Mucosa of rectum (tissue), 2 donors: ENCODE data around the gene CRY1.
"Not testable (repeated sequence)": the region's sequence is repeated elsewhere in the genome, so short reads cannot be mapped to it uniquely, and the experiment has no call there.

ENCODE experiments used
- H3K27ac ChIP-seq, 2 donors: one replicate each; pipeline ENCODE4 v1.7.0; 2013; ENCODE audit warnings: inconsistent platforms in 2 of 2, low read depth in 2 of 2, low read length in 2 of 2
- H3K27me3 ChIP-seq, 2 donors: one replicate each; pipeline ENCODE4 v1.7.0; 2013; ENCODE audit warnings: low read length in 2 of 2; ENCODE audit not compliant: control insufficient read depth in 2 of 2, insufficient read depth in 2 of 2
- H3K36me3 ChIP-seq, 2 donors: one replicate each; pipeline ENCODE4 v1.7.0; 2013; ENCODE audit warnings: low read length in 2 of 2; ENCODE audit not compliant: control insufficient read depth in 2 of 2, insufficient read depth in 2 of 2
- H3K4me1 ChIP-seq, 2 donors: one replicate each; pipeline ENCODE4 v1.7.0; 2013; ENCODE audit warnings: low read length in 2 of 2, mild to moderate bottlenecking in 1 of 2; ENCODE audit not compliant: control insufficient read depth in 2 of 2, insufficient read depth in 2 of 2
- H3K4me3 ChIP-seq, 2 donors: one replicate each; pipeline ENCODE4 v1.7.0; 2013; ENCODE audit warnings: low read length in 2 of 2
- H3K9ac ChIP-seq, 2 donors: one replicate each; pipeline ENCODE4 v1.7.0; 2013; ENCODE audit warnings: low read length in 2 of 2, low read depth in 1 of 2, mild to moderate bottlenecking in 1 of 2
- H3K9me3 ChIP-seq, 2 donors: one replicate each; pipeline ENCODE4 v1.7.0; 2013; ENCODE audit warnings: low read length in 2 of 2; ENCODE audit not compliant: control insufficient read depth in 2 of 2
- donor health status: healthy.
- donor health status: Normal muscosa, but diverticular disease.

Gene CRY1

GRCh38 chr12:107073266-107073665, 20.1 kb downstream of the CRY1 start:
- not testable (repeated sequence) for H3K27me3 ChIP-seq, H3K4me3 ChIP-seq, H3K9me3 ChIP-seq, H3K36me3 ChIP-seq, H3K27ac ChIP-seq, H3K9ac ChIP-seq, H3K4me1 ChIP-seq

- Histone ChIP-seq H3K9me3 (no peaks in the 10 kb centered on the region), H3K4me1 (no peaks in the 10 kb centered on the region), H3K27me3 (no peaks in the 10 kb centered on the region), H3K4me3 (no peak overlapping the region), H3K27ac (no peak overlapping the region), H3K9ac (no peak overlapping the region), H3K36me3 (no peaks in the 10 kb centered on the region)
These were observed 26.7 kb downstream of the CRY1 start for GRCh38 chr12:107066691-107067090.

- no peak overlapping the region for H3K27ac ChIP-seq
- H3K27me3 ChIP-seq = no peaks in the 10 kb centered on the region
- no peak overlapping the region for H3K9ac ChIP-seq
- no peak overlapping the region for H3K4me3 ChIP-seq
- H3K4me1 ChIP-seq = no peaks in the 10 kb centered on the region
- no peaks in the 10 kb centered on the region for H3K9me3 ChIP-seq
- H3K36me3 ChIP-seq = no peaks in the 10 kb centered on the region
These were observed 28.7 kb downstream of the CRY1 start for GRCh38 chr12:107064687-107065086.

GRCh38 chr12:107064243-107064642, 29.1 kb downstream of the CRY1 start:
- Histone ChIP-seq H3K36me3 (no peaks in the 10 kb centered on the region), H3K4me3 (no peak overlapping the region), H3K27me3 (no peaks in the 10 kb centered on the region), H3K9ac (no peak overlapping the region), H3K27ac (no peak overlapping the region), H3K4me1 (no peaks in the 10 kb centered on the region), H3K9me3 (no peaks in the 10 kb centered on the region)

- Histone ChIP-seq H3K4me3 (no peak overlapping the region), H3K9ac (no peak overlapping the region), H3K4me1 (no peaks in the 10 kb centered on the region), H3K27me3 (no peaks in the 10 kb centered on the region), H3K9me3 (no peaks in the 10 kb centered on the region), H3K27ac (no peak overlapping the region), H3K36me3 (no peaks in the 10 kb centered on the region)
These were observed 35.2 kb downstream of the CRY1 start for GRCh38 chr12:107058190-107058589.

GRCh38 chr12:107057071-107057834, 36.1 kb downstream of the CRY1 start:
- H3K4me1 ChIP-seq = no peaks in the 10 kb centered on the region
- H3K9me3 ChIP-seq = no peaks in the 10 kb centered on the region
- H3K36me3 ChIP-seq = no peaks in the 10 kb centered on the region
- no peak overlapping the region for H3K27ac ChIP-seq
- no peak overlapping the region for H3K4me3 ChIP-seq
- H3K27me3 ChIP-seq = no peaks in the 10 kb centered on the region
- H3K9ac ChIP-seq = no peak overlapping the region

GRCh38 chr12:107053709-107054108, 39.6 kb downstream of the CRY1 start:
- H3K4me1 ChIP-seq = no peaks in the 10 kb centered on the region
- no peak overlapping the region for H3K9ac ChIP-seq
- no peaks in the 10 kb centered on the region for H3K9me3 ChIP-seq
- H3K36me3 ChIP-seq = no peaks in the 10 kb centered on the region
- H3K4me3 ChIP-seq = no peak overlapping the region
- no peak overlapping the region for H3K27ac ChIP-seq
- no peaks in the 10 kb centered on the region for H3K27me3 ChIP-seq

GRCh38 chr12:107045186-107045585, 48.2 kb downstream of the CRY1 start:
- H3K27me3 ChIP-seq = no peaks in the 10 kb centered on the region
- peaks cover 6 to 11% of the 10 kb centered on the region in 2 donors for H3K4me1 ChIP-seq
- no peak overlapping the region for H3K4me3 ChIP-seq
- H3K9ac ChIP-seq = no peak overlapping the region
- H3K36me3 ChIP-seq = no peaks in the 10 kb centered on the region
- H3K27ac ChIP-seq = no peak overlapping the region
- H3K9me3 ChIP-seq = no peaks in the 10 kb centered on the region

- Histone ChIP-seq H3K9me3 (no peaks in the 10 kb centered on the region), H3K4me3 (peak overlapping the region in 1 of 2 donors; percentile 20), H3K27me3 (no peaks in the 10 kb centered on the region), H3K27ac (peak overlapping the region; percentile 33 to 38), H3K9ac (no peak overlapping the region), H3K36me3 (no peaks in the 10 kb centered on the region), H3K4me1 (peaks cover 6 to 11% of the 10 kb centered on the region in 2 donors)
These were observed 50.5 kb downstream of the CRY1 start for GRCh38 chr12:107042801-107043200.

GRCh38 chr12:107035733-107036132, 57.6 kb downstream of the CRY1 start:
- Histone ChIP-seq H3K27me3 (no peaks in the 10 kb centered on the region), H3K9ac (no peak overlapping the region), H3K9me3 (no peaks in the 10 kb centered on the region), H3K27ac (no peak overlapping the region), H3K36me3 (no peaks in the 10 kb centered on the region), H3K4me1 (no peaks in the 10 kb centered on the region), H3K4me3 (no peak overlapping the region)
